PC-3 (cell line): Measurements from ENCODE around the gene PRLR. TPM values are rescaled to one million over a fixed set of nuclear protein-coding genes. Genes with fewer than 3 reads are reported as not detected.

Experiments
- ATAC-seq: fragments of 200-7000 bp; cut with Tn5 transposase; 2 replicates; pipeline ENCODE4 v1.9.1; 2020; ENCODE audit warnings: mild to moderate bottlenecking, moderate library complexity
- BruUV-seq: library from RNA; stranded (reverse); fragments of 400-500 nt; replicated peaks from 2 replicates; lab custom pipeline; 2021; lab: Mats Ljungman, UMichigan
- CTCF ChIA-PET: fragments of 300-600 bp; sonication (Branson Sonifier 250); formaldehyde crosslinking; loops from one replicate; lab custom pipeline; 2022; ENCODE audit warnings: antibody characterized with exemption; lab: Charles Lee
- POLR2A ChIA-PET: fragments of 300-600 bp; sonication (Branson Sonifier 250); formaldehyde crosslinking; loops from one replicate; lab custom pipeline; 2022; ENCODE audit warnings: antibody characterized with exemption; ENCODE audit not compliant: unreplicated experiment; lab: Charles Lee
- DNase-seq: peaks from one replicate; pipeline ENCODE4 v3.0.0-alpha.2; 2015
- H2AFZ ChIP-seq: fragments of 300-600 bp; sonication (generic); 2 replicates; pipeline ENCODE4 v1.6.0; 2016; ENCODE audit warnings: antibody characterized with exemption, low read length
- H3F3A ChIP-seq: fragments of 300-600 bp; sonication (generic); one replicate; pipeline ENCODE4 v1.6.0; 2017; ENCODE audit warnings: antibody characterized with exemption, low read length, control low read depth, mild to moderate bottlenecking; ENCODE audit not compliant: unreplicated experiment
- H3K27ac ChIP-seq: fragments of 300-600 bp; sonication (generic); 2 replicates; pipeline ENCODE4 v1.5.1; 2016; ENCODE audit warnings: mild to moderate bottlenecking, low read length
- H3K27me3 ChIP-seq: fragments of 300-600 bp; sonication (generic); 2 replicates; pipeline ENCODE4 v1.6.1; 2016; ENCODE audit warnings: low read length, mixed read lengths
- H3K36me3 ChIP-seq: fragments of 300-600 bp; sonication (generic); 2 replicates; pipeline ENCODE4 v1.6.1; 2016; ENCODE audit warnings: low read depth, mixed run types, low read length, mixed read lengths
- H3K4me1 ChIP-seq: fragments of 300-600 bp; sonication (generic); 2 replicates; pipeline ENCODE4 v1.5.1; 2016; ENCODE audit warnings: low read length; ENCODE audit not compliant: insufficient read depth
- H3K4me2 ChIP-seq: fragments of 300-600 bp; sonication (generic); 2 replicates; pipeline ENCODE4 v1.6.0; 2016; ENCODE audit warnings: low read length
- H3K4me3 ChIP-seq: fragments of 300-600 bp; sonication (generic); 2 replicates; pipeline ENCODE4 v1.5.1; 2016; ENCODE audit warnings: mild to moderate bottlenecking, low read length, mixed read lengths
- H3K79me2 ChIP-seq: fragments of 300-600 bp; sonication (generic); 2 replicates; pipeline ENCODE4 v1.6.1; 2017; ENCODE audit warnings: low read length, mixed read lengths
- H3K9ac ChIP-seq: fragments of 300-600 bp; sonication (generic); 2 replicates; pipeline ENCODE4 v1.6.0; 2016; ENCODE audit warnings: mild to moderate bottlenecking, low read length
- H3K9me2 ChIP-seq: fragments of 300-600 bp; sonication (generic); replicated peaks from 2 replicates; pipeline ENCODE4 v1.6.1; 2016; ENCODE audit warnings: mixed run types, low read length, mixed read lengths
- H3K9me3 ChIP-seq: fragments of 300-600 bp; sonication (generic); 2 replicates; pipeline ENCODE4 v1.6.1; 2016; ENCODE audit warnings: low read length, mixed read lengths
- H4K20me1 ChIP-seq: fragments of 300-600 bp; sonication (generic); 2 replicates; pipeline ENCODE4 v1.6.1; 2016; ENCODE audit warnings: low read length, mixed read lengths
- CTCF ChIP-seq: fragments of 300-600 bp; sonication (generic); conservative IDR thresholded peaks from 2 replicates; pipeline ENCODE4 v1.5.1; 2017; ENCODE audit warnings: antibody characterized with exemption, low read depth, mild to moderate bottlenecking, low read length
- EZH2 ChIP-seq: fragments of 300-600 bp; sonication (generic); IDR thresholded peaks from one replicate; pipeline ENCODE4 v1.6.1; 2017; ENCODE audit warnings: antibody characterized with exemption, mild to moderate bottlenecking, low read length; ENCODE audit not compliant: unreplicated experiment
- EZH2phosphoT487 ChIP-seq: fragments of 300-600 bp; sonication (generic); IDR thresholded peaks from 2 replicates; pipeline ENCODE4 v1.6.1; 2018; ENCODE audit warnings: mild to moderate bottlenecking, antibody characterized with exemption, low read length, borderline replicate concordance
- intact Hi-C: fragments of 100-400 bp; cut with micrococcal nuclease; formaldehyde crosslinking; loops from 2 replicates; pipeline ENCODE4 v1.9.0; 2023
- total RNA-seq: library from RNA; depleted of rRNA; stranded (reverse); fragments of >200 nt; gene quantifications from 2 replicates; pipeline ENCODE4 v1.2.3, GENCODE V29; 2014

The PRLR gene
- total RNA-seq, 1 experiment from 2014 or later = 0.29 TPM

DNA sequence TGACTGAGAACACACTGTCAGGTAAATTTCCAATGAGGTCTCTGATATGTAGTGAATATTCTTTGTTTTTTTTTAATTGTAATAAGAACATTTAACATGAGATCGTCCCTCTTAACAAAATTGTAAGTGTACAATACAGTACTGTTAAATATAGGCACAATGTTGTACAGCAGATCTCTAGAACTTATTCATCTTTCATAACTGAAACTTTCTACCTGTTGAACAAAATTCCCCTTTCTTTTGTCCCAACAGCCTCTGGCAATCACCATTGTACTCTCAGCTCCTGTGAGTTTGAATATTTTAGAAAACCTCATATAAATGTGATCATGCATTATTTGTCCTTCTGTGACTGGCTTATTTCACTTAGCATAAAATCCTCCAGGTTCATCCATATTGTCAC lies 10.6 kb upstream of the PRLR start:
- Histone ChIP-seq H3K4me2 (no peak overlapping the region), H3K9me3 (no peaks in the 10 kb centered on the region), H3K27ac (no peak overlapping the region), H3K27me3 (peaks cover 49% of the 10 kb centered on the region), H2AFZ (no peak overlapping the region), H3F3A (no peaks in the 10 kb centered on the region), H3K36me3 (no peaks in the 10 kb centered on the region), H4K20me1 (no peaks in the 10 kb centered on the region), H3K79me2 (no peaks in the 10 kb centered on the region), H3K9ac (no peak overlapping the region), H3K9me2 (no peaks in the 10 kb centered on the region), H3K4me3 (no peak overlapping the region), H3K4me1 (no peaks in the 10 kb centered on the region)
- DNase-seq (no peak), ATAC-seq (no peak)
- POLR2A ChIA-PET = no interaction called here
- CTCF ChIA-PET = no interaction called here
- no TSS peak for BruUV-seq
- TF ChIP-seq EZH2phosphoT487 (no peak), EZH2 (no peak), CTCF (no peak)
- intact Hi-C loops = no loop called here

DNA sequence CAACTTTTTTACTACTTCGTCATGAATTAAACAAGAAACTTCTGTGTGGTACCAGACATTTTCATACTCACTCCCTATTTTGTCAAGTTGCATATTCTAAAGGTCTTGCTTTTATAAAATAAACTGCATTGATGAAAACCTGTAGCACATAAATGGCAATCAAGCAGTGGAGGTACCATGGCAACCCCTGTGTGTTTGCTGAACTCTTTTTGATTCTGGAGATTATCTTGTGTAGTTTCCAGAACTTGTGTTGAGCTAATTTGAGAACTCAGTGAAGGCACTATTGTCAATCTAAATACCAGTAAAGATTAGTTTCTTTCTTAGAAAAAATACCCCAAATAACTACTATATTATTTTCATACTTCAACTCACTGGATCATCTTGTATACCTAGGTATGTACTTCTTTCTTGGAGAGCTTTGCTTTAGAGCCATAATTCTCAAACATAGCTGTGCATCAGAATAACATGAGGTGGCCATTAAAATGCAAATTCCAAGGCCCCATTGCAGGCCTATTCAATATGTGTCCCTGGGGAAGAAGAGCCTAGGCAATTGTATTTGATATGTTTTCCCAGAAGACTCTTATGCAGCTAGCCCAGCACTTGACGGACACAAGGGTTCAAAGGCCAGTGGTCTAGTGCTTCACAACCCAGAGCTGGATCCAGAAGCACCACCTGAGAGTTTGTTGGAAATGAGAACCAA lies 9.8 kb upstream of the PRLR start:
- no peak overlapping the region for H3K27ac ChIP-seq
- H3K36me3 ChIP-seq = no peaks in the 10 kb centered on the region
- no peak overlapping the region for H3K4me3 ChIP-seq
- intact Hi-C loops = no loop called here
- DNase-seq = no peak
- H3K9me3 ChIP-seq = no peaks in the 10 kb centered on the region
- peaks cover 52% of the 10 kb centered on the region for H3K27me3 ChIP-seq
- no peaks in the 10 kb centered on the region for H3F3A ChIP-seq
- no peak overlapping the region for H3K9ac ChIP-seq
- no peaks in the 10 kb centered on the region for H3K79me2 ChIP-seq
- ChIA-PET POLR2A (no interaction called here), CTCF (no interaction called here)
- TF ChIP-seq CTCF (no peak), EZH2 (no peak), EZH2phosphoT487 (no peak)
- no peaks in the 10 kb centered on the region for H4K20me1 ChIP-seq
- no TSS peak for BruUV-seq
- H3K4me2 ChIP-seq = no peak overlapping the region
- no peak for ATAC-seq
- H2AFZ ChIP-seq = no peak overlapping the region
- H3K4me1 ChIP-seq = no peaks in the 10 kb centered on the region
- H3K9me2 ChIP-seq = no peaks in the 10 kb centered on the region

DNA sequence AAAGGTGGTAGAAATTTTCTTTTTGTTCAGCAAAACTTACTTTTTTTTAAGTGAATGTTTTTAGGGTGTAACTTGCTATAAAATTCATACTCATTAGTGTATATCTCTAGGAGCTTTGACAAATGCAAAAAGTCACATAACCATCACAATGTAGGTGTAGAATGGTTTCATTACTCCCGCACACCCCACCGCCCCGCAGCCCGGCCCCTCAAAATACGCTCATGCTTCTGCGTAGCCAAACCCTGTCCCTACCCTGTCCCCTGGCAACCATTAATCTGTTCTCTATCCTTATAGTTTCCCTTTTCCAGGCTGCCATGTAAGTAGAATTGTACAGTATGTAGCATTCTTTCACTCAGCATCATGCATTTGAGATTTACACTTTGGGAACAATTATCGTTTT lies 9.2 kb upstream of the PRLR start:
- no peak for TF ChIP-seq EZH2
- no peak for TF ChIP-seq EZH2phosphoT487
- TF ChIP-seq CTCF = no peak
- intact Hi-C loops = no loop called here
- no peaks in the 10 kb centered on the region for H3F3A ChIP-seq
- no peaks in the 10 kb centered on the region for H3K79me2 ChIP-seq
- H3K27me3 ChIP-seq = peaks cover 52% of the 10 kb centered on the region
- no peaks in the 10 kb centered on the region for H3K4me1 ChIP-seq
- ATAC-seq (no peak), DNase-seq (no peak)
- CTCF ChIA-PET = no interaction called here
- H3K9me2 ChIP-seq = no peaks in the 10 kb centered on the region
- no peaks in the 10 kb centered on the region for H4K20me1 ChIP-seq
- POLR2A ChIA-PET = no interaction called here
- H3K4me2 ChIP-seq = no peak overlapping the region
- H3K27ac ChIP-seq = no peak overlapping the region
- no peak overlapping the region for H3K4me3 ChIP-seq
- BruUV-seq = no TSS peak
- H3K9ac ChIP-seq = no peak overlapping the region
- H2AFZ ChIP-seq = no peak overlapping the region
- no peaks in the 10 kb centered on the region for H3K36me3 ChIP-seq
- H3K9me3 ChIP-seq = no peaks in the 10 kb centered on the region
